Calu3 (cell line): ENCODE results near the gene ZNF426. TPM values are rescaled to one million over a fixed set of nuclear protein-coding genes. Genes with fewer than 3 reads are reported as not detected.

ENCODE experiments used
- BruUV-seq: library from RNA; stranded (reverse); fragments of 400-500 nt; replicated peaks from 2 replicates; lab custom pipeline; 2021; lab: Mats Ljungman, UMichigan
- CTCF ChIA-PET: fragments of 300-600 bp; sonication (Branson Sonifier 250); formaldehyde crosslinking; loops from one replicate; lab custom pipeline; 2022; ENCODE audit warnings: antibody characterized with exemption; lab: Charles Lee
- DNase-seq: peaks from one replicate; pipeline ENCODE4 v3.0.0; 2022
- H3K27ac Mint-ChIP-seq: one replicate; pipeline ENCODE4 v1.8.0; 2022; ENCODE audit warnings: mixed read lengths; ENCODE audit not compliant: unreplicated experiment
- H3K27me3 Mint-ChIP-seq: one replicate; pipeline ENCODE4 v1.8.0; 2022; ENCODE audit warnings: mixed read lengths; ENCODE audit not compliant: unreplicated experiment
- H3K36me3 Mint-ChIP-seq: one replicate; pipeline ENCODE4 v1.8.0; 2022; ENCODE audit warnings: mild to moderate bottlenecking, moderate library complexity, mixed read lengths; ENCODE audit not compliant: insufficient read depth, unreplicated experiment
- H3K4me1 Mint-ChIP-seq: one replicate; pipeline ENCODE4 v1.8.0; 2022; ENCODE audit warnings: mild to moderate bottlenecking, low read depth, mixed read lengths; ENCODE audit not compliant: unreplicated experiment
- H3K4me3 Mint-ChIP-seq: one replicate; pipeline ENCODE4 v1.8.0; 2022; ENCODE audit warnings: mild to moderate bottlenecking, low read depth, moderate library complexity, mixed read lengths; ENCODE audit not compliant: unreplicated experiment
- H3K9me3 Mint-ChIP-seq: one replicate; pipeline ENCODE4 v1.8.0; 2022; ENCODE audit warnings: low read depth, mixed read lengths; ENCODE audit not compliant: unreplicated experiment
- intact Hi-C: fragments of 100-400 bp; cut with micrococcal nuclease; formaldehyde crosslinking; loops from one replicate; pipeline ENCODE4 v1.10.0; 2022; ENCODE audit not compliant: unreplicated experiment
- total RNA-seq: library from RNA; stranded (reverse); gene quantifications from 2 replicates; pipeline ENCODE4 v1.2.3, GENCODE V29; 2022
- TF ChIP-seq, protein P1 (sequence below): fragments of 200-600 bp; IDR thresholded peaks from one replicate; pipeline ENCODE4 v1.8.0; 2022; ENCODE audit warnings: antibody characterized with exemption; ENCODE audit not compliant: unreplicated experiment

The ZNF426 gene
- total RNA-seq, 1 experiment from 2014 or later: 7.8 TPM

DNA sequence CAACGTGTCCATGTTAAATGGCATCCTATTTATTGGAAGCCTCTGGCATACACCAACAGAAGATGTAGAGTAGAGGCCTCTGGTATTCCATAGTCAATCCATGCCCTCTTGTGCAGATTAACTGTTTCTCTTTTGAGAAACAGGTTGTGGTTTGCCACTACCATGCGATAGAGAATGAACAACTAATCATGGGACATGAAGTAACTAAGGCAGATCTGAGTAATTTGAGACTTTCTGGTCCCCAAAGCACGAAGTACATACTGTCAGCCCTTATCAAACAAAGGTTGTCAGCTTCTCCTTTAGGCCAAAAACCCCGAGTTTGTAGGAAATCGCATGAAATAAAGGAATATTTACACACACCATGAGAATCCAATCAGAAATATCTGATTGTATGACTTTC, 42.3 kb upstream of the ZNF426 start:
- intact Hi-C loops: loop anchor here (10.0 kb wide), 1 partner anchor 436 kb away; the partner anchor contains the start of gene ZNF317
- peaks cover 9% of the 10 kb centered on the region for H3K4me1 Mint-ChIP-seq
- TF ChIP-seq, protein P1, sequence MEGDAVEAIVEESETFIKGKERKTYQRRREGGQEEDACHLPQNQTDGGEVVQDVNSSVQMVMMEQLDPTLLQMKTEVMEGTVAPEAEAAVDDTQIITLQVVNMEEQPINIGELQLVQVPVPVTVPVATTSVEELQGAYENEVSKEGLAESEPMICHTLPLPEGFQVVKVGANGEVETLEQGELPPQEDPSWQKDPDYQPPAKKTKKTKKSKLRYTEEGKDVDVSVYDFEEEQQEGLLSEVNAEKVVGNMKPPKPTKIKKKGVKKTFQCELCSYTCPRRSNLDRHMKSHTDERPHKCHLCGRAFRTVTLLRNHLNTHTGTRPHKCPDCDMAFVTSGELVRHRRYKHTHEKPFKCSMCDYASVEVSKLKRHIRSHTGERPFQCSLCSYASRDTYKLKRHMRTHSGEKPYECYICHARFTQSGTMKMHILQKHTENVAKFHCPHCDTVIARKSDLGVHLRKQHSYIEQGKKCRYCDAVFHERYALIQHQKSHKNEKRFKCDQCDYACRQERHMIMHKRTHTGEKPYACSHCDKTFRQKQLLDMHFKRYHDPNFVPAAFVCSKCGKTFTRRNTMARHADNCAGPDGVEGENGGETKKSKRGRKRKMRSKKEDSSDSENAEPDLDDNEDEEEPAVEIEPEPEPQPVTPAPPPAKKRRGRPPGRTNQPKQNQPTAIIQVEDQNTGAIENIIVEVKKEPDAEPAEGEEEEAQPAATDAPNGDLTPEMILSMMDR: no peak
- peaks cover 8% of the 10 kb centered on the region for H3K9me3 Mint-ChIP-seq
- no TSS peak for BruUV-seq
- no peak for DNase-seq
- no peaks in the 10 kb centered on the region for H3K27me3 Mint-ChIP-seq
- CTCF ChIA-PET: no interaction called here
- peak overlapping the region; percentile 39 for H3K4me3 Mint-ChIP-seq
- no peak overlapping the region for H3K27ac Mint-ChIP-seq
- H3K36me3 Mint-ChIP-seq: peaks cover 70% of the 10 kb centered on the region

GRCh38 chr19:9570255-9570654, 31.8 kb upstream of the ZNF426 start:
- CTCF ChIA-PET: no interaction called here
- no TSS peak for BruUV-seq

GRCh38 chr19:9566729-9567128, 28.3 kb upstream of the ZNF426 start:
- TF ChIP-seq, protein P1: no peak
- H3K27me3 Mint-ChIP-seq: no peaks in the 10 kb centered on the region
- H3K4me1 Mint-ChIP-seq: no peaks in the 10 kb centered on the region
- BruUV-seq: no TSS peak
- no peak for DNase-seq
- peak overlapping the region; percentile 30 for H3K27ac Mint-ChIP-seq
- H3K4me3 Mint-ChIP-seq: no peak overlapping the region
- CTCF ChIA-PET: no interaction called here
- H3K9me3 Mint-ChIP-seq: peaks cover 2% of the 10 kb centered on the region
- intact Hi-C loops: no loop called here
- peaks cover 62% of the 10 kb centered on the region for H3K36me3 Mint-ChIP-seq

More at GRCh38 chr19:9570255-9570654, 31.8 kb upstream of the ZNF426 start:
- TF ChIP-seq, protein P1: no peak
- H3K27me3 Mint-ChIP-seq: no peaks in the 10 kb centered on the region
- H3K27ac Mint-ChIP-seq: no peak overlapping the region
- intact Hi-C loops: no loop called here
- peaks cover 48% of the 10 kb centered on the region for H3K36me3 Mint-ChIP-seq
- H3K9me3 Mint-ChIP-seq: peaks cover 4% of the 10 kb centered on the region
- no peak overlapping the region for H3K4me3 Mint-ChIP-seq
- DNase-seq: no peak
- no peaks in the 10 kb centered on the region for H3K4me1 Mint-ChIP-seq

DNA sequence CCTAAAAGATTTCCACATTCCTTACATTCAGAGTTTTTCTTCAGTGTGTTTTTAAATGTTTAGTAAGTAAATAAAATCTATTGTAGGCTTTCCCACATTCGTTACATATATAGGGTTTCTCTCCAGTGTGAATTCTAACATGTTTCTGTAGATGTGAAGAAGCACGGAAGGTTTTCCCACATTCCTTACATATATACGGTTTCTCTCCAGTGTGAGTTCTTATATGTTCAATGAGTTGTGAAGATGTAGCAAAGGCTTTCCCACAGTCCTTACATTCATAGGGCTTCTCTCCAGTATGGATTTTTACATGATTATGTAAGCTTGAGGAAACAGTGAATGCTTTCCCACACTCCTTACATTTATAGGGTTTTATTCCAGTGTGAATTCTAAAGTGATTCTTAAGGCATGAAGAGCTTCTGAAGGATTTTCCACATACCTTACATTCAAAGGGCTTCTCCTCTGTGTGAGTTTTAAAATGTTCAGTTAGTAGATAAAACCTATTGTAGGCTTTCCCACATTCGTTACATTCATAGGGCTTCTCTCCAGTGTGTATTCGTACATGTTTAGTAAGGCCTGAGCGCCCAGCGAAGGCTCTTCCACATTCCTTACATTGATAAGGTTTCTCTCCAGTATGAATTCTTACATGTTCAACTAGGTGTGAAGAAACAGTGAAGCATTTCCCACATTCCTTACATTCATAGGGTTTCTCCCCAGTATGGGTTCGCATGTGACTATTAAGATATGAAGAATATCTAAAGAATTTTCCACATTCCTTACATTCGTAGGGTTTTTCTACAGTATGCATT, 27.7 kb upstream of the ZNF426 start:
- BruUV-seq: TSS peak; percentile 5
- no peaks in the 10 kb centered on the region for H3K27me3 Mint-ChIP-seq
- H3K4me3 Mint-ChIP-seq: no peak overlapping the region
- DNase-seq: no peak
- TF ChIP-seq, protein P1: no peak
- peaks cover 2% of the 10 kb centered on the region for H3K9me3 Mint-ChIP-seq
- CTCF ChIA-PET: no interaction called here
- H3K27ac Mint-ChIP-seq: peak overlapping the region; percentile 30
- H3K4me1 Mint-ChIP-seq: no peaks in the 10 kb centered on the region
- intact Hi-C loops: no loop called here
- peaks cover 66% of the 10 kb centered on the region for H3K36me3 Mint-ChIP-seq
